GM18499 (cell line): ENCODE measurements around the gene ACSM6.
A peak's percentile ranks its signal among the peaks of the same experiment; 100 is the strongest.

ENCODE experiments used
- ATAC-seq: cut with Tn5 transposase; IDR thresholded peaks from one replicate; pipeline ENCODE4 v1.9.1; 2021; ENCODE audit warnings: moderate number of reproducible peaks; ENCODE audit not compliant: insufficient read depth, unreplicated experiment

Gene ACSM6

DNA sequence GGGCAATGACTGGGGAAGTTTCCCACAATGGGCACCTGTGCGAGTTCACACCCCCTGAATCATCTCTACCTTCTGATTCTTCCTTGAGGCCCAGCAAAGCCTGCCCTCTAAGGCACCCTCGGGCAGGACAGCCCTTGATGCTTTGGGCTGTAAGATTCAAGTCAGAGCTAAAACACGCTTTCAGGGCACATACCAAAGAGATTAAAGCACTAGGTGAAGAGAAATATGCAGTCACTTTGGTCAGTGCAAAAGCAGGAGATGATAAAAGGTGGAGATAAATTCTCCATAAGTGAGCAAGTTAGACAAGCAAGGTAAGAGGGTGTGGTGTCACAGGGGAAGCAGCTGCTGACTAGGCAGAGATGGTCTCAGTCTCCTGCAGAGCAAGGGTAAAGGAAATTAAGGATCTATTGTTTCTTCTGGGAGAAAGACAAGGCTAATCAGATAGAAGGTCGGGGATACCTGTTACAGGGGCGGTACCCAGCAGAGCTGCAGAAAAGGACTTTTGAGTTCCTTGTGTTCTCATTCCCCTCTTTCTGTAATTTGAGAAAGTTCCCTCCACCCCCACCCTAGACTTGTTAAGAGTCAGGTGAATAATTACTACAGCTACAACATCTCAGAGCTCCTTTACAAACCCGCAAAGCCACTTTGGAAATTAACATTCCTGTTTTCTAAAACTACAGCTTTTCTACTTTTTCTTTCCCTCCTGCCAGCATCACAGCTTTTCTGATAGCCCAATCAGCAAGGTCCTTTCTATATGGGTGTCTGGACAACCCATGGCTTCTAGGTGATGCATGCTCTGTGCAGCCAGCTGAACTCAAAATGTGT lies 70.4 kb downstream of the ACSM6 start:
- ATAC-seq: no peak

DNA sequence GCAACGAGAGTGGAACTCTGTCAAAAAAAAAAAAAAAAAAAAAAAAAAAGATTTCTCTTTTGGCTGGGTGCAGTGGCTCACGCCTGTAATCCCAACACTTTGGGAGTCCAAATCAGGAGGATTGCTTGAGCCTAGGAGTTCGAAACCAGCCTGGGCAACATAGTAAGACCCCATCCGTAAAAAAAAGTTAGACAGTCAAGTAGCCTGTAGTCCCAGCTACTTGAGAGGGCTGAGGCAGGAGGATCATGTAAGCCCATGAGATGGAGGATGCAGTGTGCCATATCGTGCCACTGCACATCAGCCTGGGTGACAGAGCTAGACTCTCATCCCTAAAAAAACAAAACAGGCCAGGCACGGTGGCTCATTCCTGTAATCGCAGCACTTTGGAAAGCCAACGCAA lies 71.5 kb downstream of the ACSM6 start:
- no peak for ATAC-seq

DNA sequence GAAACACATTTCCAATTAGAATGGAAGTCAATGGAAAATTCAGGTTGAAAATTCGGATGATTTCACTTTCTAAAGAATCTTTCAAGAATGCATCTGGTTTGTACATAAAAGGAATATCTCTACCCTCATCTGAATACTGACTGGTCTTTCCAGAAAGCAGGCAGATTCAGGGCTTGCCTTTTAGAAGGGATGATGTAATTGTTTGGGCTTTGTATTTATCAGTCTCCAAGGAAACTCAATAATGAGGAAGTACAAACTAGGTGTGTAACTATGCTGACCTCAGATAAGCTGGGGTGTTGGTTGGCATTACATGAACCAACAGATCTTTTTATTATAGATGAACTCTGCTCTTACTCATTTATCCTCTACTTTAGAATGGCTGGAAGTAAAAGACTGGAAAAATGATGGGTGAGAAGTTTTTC lies 72.6 kb downstream of the ACSM6 start:
- peak; percentile 87 for ATAC-seq

DNA sequence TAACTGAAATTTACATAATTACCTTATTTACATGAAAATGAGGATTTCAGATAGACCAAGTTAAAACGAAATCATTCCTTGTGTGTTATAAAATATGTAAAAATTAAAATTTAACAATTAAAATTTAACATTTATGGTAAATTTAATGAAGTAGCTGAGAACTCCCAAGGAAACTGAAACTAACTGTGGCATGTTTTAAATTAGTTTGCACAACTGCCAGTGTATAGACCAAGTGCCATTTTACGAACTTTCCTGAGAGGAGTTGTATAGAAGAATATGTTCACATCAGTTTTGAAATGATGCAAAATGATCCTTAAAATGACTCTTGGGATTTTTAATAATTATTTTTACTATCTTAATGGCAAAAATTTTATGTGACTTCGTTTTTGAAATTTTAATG lies 73.2 kb downstream of the ACSM6 start:
- ATAC-seq: no peak

DNA sequence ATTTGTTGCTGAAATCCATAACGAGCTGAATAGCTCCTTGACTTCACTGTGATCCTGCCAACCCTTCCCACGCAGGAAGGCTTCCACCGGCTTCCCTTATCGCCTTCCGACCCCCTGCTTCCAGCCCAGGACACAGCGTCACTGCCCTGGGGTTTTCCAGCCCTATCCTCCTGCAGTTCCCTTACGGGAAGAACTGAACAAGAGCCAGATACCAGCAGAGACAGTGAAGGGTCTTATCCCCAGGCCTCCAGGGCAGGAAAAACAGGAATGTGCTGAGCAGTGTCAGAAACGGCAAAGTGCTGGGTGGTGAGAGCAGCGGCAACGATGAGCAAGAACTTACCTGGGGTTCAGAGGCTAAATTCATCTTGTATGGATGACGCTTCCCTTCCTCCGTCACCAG lies 74.4 kb downstream of the ACSM6 start:
- no peak for ATAC-seq

- ATAC-seq: no peak
Measured at GRCh38 chr10:95273393-95274312, 79.6 kb downstream of the ACSM6 start.

GRCh38 chr10:95275726-95276366 lies 81.8 kb downstream of the ACSM6 start:
- no peak for ATAC-seq

- no peak for ATAC-seq
Measured at GRCh38 chr10:95276367-95277200, 82.5 kb downstream of the ACSM6 start.

DNA sequence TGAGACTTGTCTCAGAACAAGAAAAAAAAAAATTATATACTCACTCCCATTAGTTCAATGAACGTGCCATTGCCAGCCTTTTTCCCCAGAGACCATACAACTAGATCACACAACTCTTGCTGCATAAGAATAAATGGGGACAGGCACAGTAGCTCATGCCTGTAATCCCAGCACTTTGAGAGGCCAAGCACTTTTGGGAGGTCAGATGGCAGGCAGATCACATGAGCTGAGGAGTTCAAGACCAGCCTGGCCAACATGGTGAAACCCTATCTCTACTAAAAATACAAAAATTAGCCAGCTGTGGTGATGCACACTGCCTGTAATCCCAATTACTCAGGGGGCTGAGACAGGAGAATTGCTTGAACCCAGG lies 83.1 kb downstream of the ACSM6 start:
- ATAC-seq: no peak

- no peak for ATAC-seq
Measured at GRCh38 chr10:95277614-95278013, 83.6 kb downstream of the ACSM6 start.
